Measurements from ENCODE around the gene MAP7D2. TPM values are rescaled to one million over a fixed set of nuclear protein-coding genes. Genes with fewer than 3 reads are reported as not detected.

Gene MAP7D2
- total RNA-seq, 4 donors from 2014 or later = 0.60 to 1.5 TPM; not detected in 2

GRCh38 chrX:20140420-20140819 lies 23.7 kb upstream of the MAP7D2 start:
- Histone ChIP-seq H3K4me1 (peaks cover 0 to 15% (median 6%) of the 10 kb centered on the region in 4 donors), H3K27me3 (no peaks in the 10 kb centered on the region), H3K36me3 (peaks cover 0 to 8% (median 0%) of the 10 kb centered on the region in 3 donors), H3K9me3 (no peaks in the 10 kb centered on the region), H3K27ac (peak overlapping the region in 2 of 4 donors; percentile 81 to 92), H3K4me3 (peak overlapping the region; percentile 65 to 81 (median 72))
- 3 to 17% methylated on average over 3 of the region's 3 CpGs for WGBS, 2 donors
- DNase-seq (ENCODE audit: low spot score in 2 of 2) = no peak
- TF ChIP-seq, protein P1, sequence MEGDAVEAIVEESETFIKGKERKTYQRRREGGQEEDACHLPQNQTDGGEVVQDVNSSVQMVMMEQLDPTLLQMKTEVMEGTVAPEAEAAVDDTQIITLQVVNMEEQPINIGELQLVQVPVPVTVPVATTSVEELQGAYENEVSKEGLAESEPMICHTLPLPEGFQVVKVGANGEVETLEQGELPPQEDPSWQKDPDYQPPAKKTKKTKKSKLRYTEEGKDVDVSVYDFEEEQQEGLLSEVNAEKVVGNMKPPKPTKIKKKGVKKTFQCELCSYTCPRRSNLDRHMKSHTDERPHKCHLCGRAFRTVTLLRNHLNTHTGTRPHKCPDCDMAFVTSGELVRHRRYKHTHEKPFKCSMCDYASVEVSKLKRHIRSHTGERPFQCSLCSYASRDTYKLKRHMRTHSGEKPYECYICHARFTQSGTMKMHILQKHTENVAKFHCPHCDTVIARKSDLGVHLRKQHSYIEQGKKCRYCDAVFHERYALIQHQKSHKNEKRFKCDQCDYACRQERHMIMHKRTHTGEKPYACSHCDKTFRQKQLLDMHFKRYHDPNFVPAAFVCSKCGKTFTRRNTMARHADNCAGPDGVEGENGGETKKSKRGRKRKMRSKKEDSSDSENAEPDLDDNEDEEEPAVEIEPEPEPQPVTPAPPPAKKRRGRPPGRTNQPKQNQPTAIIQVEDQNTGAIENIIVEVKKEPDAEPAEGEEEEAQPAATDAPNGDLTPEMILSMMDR (IDR thresholded peaks at IDR 0.05) = no peak
- no peak for TF ChIP-seq EP300 (IDR thresholded peaks at IDR 0.05)
- no peak for TF ChIP-seq POLR2A (IDR thresholded peaks at IDR 0.05)

DNA sequence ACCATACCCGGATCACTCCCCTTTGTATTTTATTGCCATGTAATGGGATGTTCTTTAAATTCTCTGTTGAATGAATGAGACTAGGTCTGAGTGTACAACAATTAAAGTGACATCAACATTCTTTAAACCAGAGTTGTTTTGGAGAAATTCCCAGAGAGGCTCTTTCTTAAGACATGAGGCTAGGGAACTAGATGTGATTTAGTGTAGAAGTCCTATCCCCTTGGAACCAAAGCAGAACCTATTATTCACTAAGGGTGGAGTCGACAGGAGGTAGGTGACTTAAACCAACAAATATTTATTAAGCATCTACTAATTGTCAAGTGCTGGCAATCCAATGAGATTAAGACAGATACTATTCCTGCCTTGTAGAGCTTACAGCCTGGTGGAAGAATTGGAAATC lies 23.3 kb upstream of the MAP7D2 start:
- Histone ChIP-seq H3K27ac (peak overlapping the region in 1 of 4 donors; percentile 92), H3K9me3 (no peaks in the 10 kb centered on the region), H3K4me1 (peaks cover 0 to 15% (median 6%) of the 10 kb centered on the region in 4 donors), H3K27me3 (no peaks in the 10 kb centered on the region), H3K4me3 (peak overlapping the region in 2 of 4 donors; percentile 8 to 81), H3K36me3 (peaks cover 0 to 8% (median 0%) of the 10 kb centered on the region in 3 donors)
- WGBS, 2 donors = 26 to 59% methylated on average over 2 of the region's 2 CpGs
- DNase-seq (ENCODE audit: low spot score in 2 of 2) = no peak
- no peak for TF ChIP-seq POLR2A (IDR thresholded peaks at IDR 0.05)
- TF ChIP-seq EP300 (IDR thresholded peaks at IDR 0.05) = no peak
- TF ChIP-seq, protein P1 (IDR thresholded peaks at IDR 0.05) = no peak

- TF ChIP-seq EP300 (IDR thresholded peaks at IDR 0.05) (no peak), POLR2A (IDR thresholded peaks at IDR 0.05) (no peak)
- TF ChIP-seq, protein P1 (IDR thresholded peaks at IDR 0.05) = no peak
Measured at GRCh38 chrX:20135944-20136343, 19.2 kb upstream of the MAP7D2 start.

DNA sequence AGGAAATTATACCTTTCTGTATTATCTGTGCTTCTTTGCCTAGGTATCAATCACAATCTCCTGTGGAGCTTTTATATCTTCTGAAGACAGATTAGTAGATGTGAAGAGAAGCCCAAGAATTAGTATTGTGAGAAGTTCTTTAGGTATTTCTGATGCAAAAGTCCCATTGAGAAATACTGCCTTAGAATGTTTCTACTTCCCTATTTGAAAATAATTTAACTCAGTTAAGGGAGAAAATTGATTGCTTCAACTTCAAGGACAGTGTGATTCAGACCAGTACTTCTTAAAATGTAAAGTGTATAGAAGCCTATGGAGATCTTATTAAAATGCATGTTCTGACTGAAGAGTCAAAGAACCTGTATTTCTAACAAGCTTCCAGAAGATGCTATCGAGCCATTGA lies 16.0 kb upstream of the MAP7D2 start:
- H3K4me1 ChIP-seq = no peaks in the 10 kb centered on the region
- no peak for DNase-seq (ENCODE audit: low spot score in 2 of 2)
- H3K36me3 ChIP-seq = peaks cover 0 to 25% (median 0%) of the 10 kb centered on the region in 3 donors
- 87 to 90% methylated on average over 1 of the region's 1 CpG for WGBS, 2 donors
- no peaks in the 10 kb centered on the region for H3K27me3 ChIP-seq
- TF ChIP-seq EP300 (IDR thresholded peaks at IDR 0.05) (no peak), POLR2A (IDR thresholded peaks at IDR 0.05) (no peak)
- TF ChIP-seq, protein P1 (IDR thresholded peaks at IDR 0.05) = no peak
- no peaks in the 10 kb centered on the region for H3K9me3 ChIP-seq
- no peak overlapping the region for H3K4me3 ChIP-seq
- no peak overlapping the region for H3K27ac ChIP-seq

More at GRCh38 chrX:20135944-20136343, 19.2 kb upstream of the MAP7D2 start:
- peaks cover 0 to 15% (median 6%) of the 10 kb centered on the region in 4 donors for H3K4me1 ChIP-seq
- H3K27ac ChIP-seq = no peak overlapping the region
- no peak overlapping the region for H3K4me3 ChIP-seq
- 73 to 75% methylated on average over 5 of the region's 5 CpGs for WGBS, 2 donors
- no peak for DNase-seq (ENCODE audit: low spot score in 2 of 2)
- no peaks in the 10 kb centered on the region for H3K27me3 ChIP-seq
- no peaks in the 10 kb centered on the region for H3K9me3 ChIP-seq
- peaks cover 0 to 25% (median 0%) of the 10 kb centered on the region in 3 donors for H3K36me3 ChIP-seq

- TF ChIP-seq EP300 (IDR thresholded peaks at IDR 0.05) (no peak), POLR2A (IDR thresholded peaks at IDR 0.05) (no peak)
- TF ChIP-seq, protein P1 (IDR thresholded peaks at IDR 0.05) = no peak
- Histone ChIP-seq H3K4me3 (no peak overlapping the region), H3K27me3 (no peaks in the 10 kb centered on the region), H3K4me1 (no peaks in the 10 kb centered on the region), H3K9me3 (no peaks in the 10 kb centered on the region), H3K36me3 (peaks cover 0 to 17% (median 0%) of the 10 kb centered on the region in 3 donors), H3K27ac (no peak overlapping the region)
- no peak for DNase-seq (ENCODE audit: low spot score in 2 of 2)
- WGBS, 2 donors = 75 to 96% methylated on average over 1 of the region's 1 CpG
Measured at GRCh38 chrX:20130357-20130756, 13.7 kb upstream of the MAP7D2 start.

Data from tibial nerve (tissue), 4 donors.